H1 (cell line): ENCODE measurements around the gene WDR64. TPM values are rescaled to one million over a fixed set of nuclear protein-coding genes. Genes with fewer than 3 reads are reported as not detected.

Experiments used
- CTCF ChIA-PET: fragments of 300-600 bp; sonication (Branson Sonifier 250); formaldehyde crosslinking; loops from one replicate; lab custom pipeline; 2021; ENCODE audit not compliant: partially characterized antibody; lab: Charles Lee
- POLR2A ChIA-PET: fragments of 300-600 bp; sonication (Branson Sonifier 250); formaldehyde crosslinking; loops from one replicate; lab custom pipeline; 2021; ENCODE audit warnings: inconsistent platforms; ENCODE audit not compliant: partially characterized antibody; lab: Charles Lee
- DNase-seq, 2 experiments: peaks; one replicate each; pipeline versions ENCODE4 v3.0.0 to v3.0.0-alpha.2; 2010 to 2022; ENCODE audit warnings: low spot score in 2 of 2, low read depth in 1 of 2, mixed read lengths in 1 of 2
- FAIRE-seq: peaks from 2 replicates; lab custom pipeline; 2011; peaks lifted over from hg19 to GRCh38; lab: Jason Lieb, UNC
- H2AFZ ChIP-seq: 2 replicates; pipeline ENCODE4 v1.8.1; 2012; ENCODE audit warnings: low read length, inconsistent platforms
- H2AK5ac ChIP-seq: 2 replicates; pipeline ENCODE4 v1.6.1; 2013; ENCODE audit warnings: low read depth, low read length
- H2BK120ac ChIP-seq: replicated peaks from 2 replicates; pipeline ENCODE3; 2013; ENCODE audit warnings: low read depth, low read length, inconsistent platforms
- H2BK12ac ChIP-seq: 2 replicates; pipeline ENCODE4 v1.6.1; 2013; ENCODE audit warnings: low read depth, low read length
- H2BK15ac ChIP-seq: 2 replicates; pipeline ENCODE4 v1.6.1; 2013; ENCODE audit warnings: low read length
- H2BK20ac ChIP-seq: 2 replicates; pipeline ENCODE4 v1.6.1; 2013; ENCODE audit warnings: low read length
- H2BK5ac ChIP-seq: 2 replicates; pipeline ENCODE4 v1.6.1; 2013; ENCODE audit warnings: low read depth, low read length
- H3K14ac ChIP-seq: 2 replicates; pipeline ENCODE4 v1.6.1; 2013; ENCODE audit warnings: inconsistent platforms; ENCODE audit not compliant: insufficient read length
- H3K18ac ChIP-seq: 2 replicates; pipeline ENCODE4 v1.6.1; 2013; ENCODE audit warnings: low read length; ENCODE audit errors: extremely low read depth
- H3K23ac ChIP-seq: 2 replicates; pipeline ENCODE4 v1.6.1; 2013; ENCODE audit warnings: inconsistent platforms; ENCODE audit not compliant: insufficient read length
- H3K23me2 ChIP-seq: 2 replicates; pipeline ENCODE4 v1.6.1; 2013; ENCODE audit warnings: low read depth, low read length
- H3K27ac ChIP-seq: 2 replicates; pipeline ENCODE4 v1.6.1; 2011; ENCODE audit warnings: low read depth, low read length, inconsistent platforms
- H3K27me3 ChIP-seq, 4 experiments: replicated peaks in 1 of 4; 1 replicate in 1 of 4; 2 replicates in 3 of 4; pipeline versions ENCODE4 v1.6.1 to v1.8.1; 2011 to 2013; ENCODE audit warnings: low read length in 3 of 4, mild to moderate bottlenecking in 3 of 4, inconsistent platforms in 2 of 4, mixed read lengths in 2 of 4, moderate library complexity in 1 of 4; ENCODE audit not compliant: control insufficient read depth in 3 of 4, insufficient read depth in 3 of 4; ENCODE audit errors: extremely low read depth in 1 of 4
- H3K36me3 ChIP-seq, 4 experiments: 2 replicates each; pipeline versions ENCODE4 v1.6.1 to v1.8.1; 2011 to 2013; ENCODE audit warnings: mild to moderate bottlenecking in 4 of 4, low read length in 3 of 4, moderate library complexity in 2 of 4, control low read depth in 1 of 4, inconsistent platforms in 1 of 4; ENCODE audit not compliant: insufficient read depth in 4 of 4, control insufficient read depth in 2 of 4
- H3K4ac ChIP-seq: replicated peaks from 2 replicates; pipeline ENCODE3; 2013; ENCODE audit warnings: low read length, low read depth, mixed read lengths, inconsistent platforms; ENCODE audit not compliant: insufficient read length
- H3K4me1 ChIP-seq, 4 experiments: replicated peaks in 1 of 4; 1 replicate in 1 of 4; 2 replicates in 3 of 4; pipeline versions ENCODE4 v1.6.1 to v1.8.1; 2011 to 2013; ENCODE audit warnings: low read length in 3 of 4, inconsistent platforms in 2 of 4, mixed read lengths in 1 of 4; ENCODE audit not compliant: insufficient read depth in 4 of 4, control insufficient read depth in 3 of 4
- H3K4me2 ChIP-seq, 2 experiments: 2 replicates each; pipeline versions ENCODE4 v1.6.1 to v1.8.1; 2011 to 2013; ENCODE audit warnings: low read depth in 2 of 2, low read length in 2 of 2, control low read depth in 1 of 2, inconsistent platforms in 1 of 2, mild to moderate bottlenecking in 1 of 2; ENCODE audit not compliant: insufficient read depth in 1 of 2
- H3K4me3 ChIP-seq, 4 experiments: fragments of 200-600, 300-600 bp in 1 of 4; sonication (generic), shearing (Covaris generic), sonication (Bioruptor Twin) in 1 of 4; 2 replicates each; pipeline versions ENCODE4 v1.5.1 to v1.8.1; 2011 to 2016; ENCODE audit warnings: low read length in 4 of 4, low read depth in 3 of 4, control low read depth in 2 of 4, inconsistent platforms in 2 of 4, mild to moderate bottlenecking in 2 of 4, mixed read lengths in 1 of 4, moderate library complexity in 1 of 4; ENCODE audit not compliant: insufficient read depth in 2 of 4; ENCODE audit errors: extremely low read depth in 1 of 4
- H3K56ac ChIP-seq: replicated peaks from 2 replicates; pipeline ENCODE3; 2013; ENCODE audit warnings: low read depth, mild to moderate bottlenecking, mixed read lengths, low read length, inconsistent platforms; ENCODE audit not compliant: insufficient read length
- H3K79me1 ChIP-seq: 2 replicates; pipeline ENCODE4 v1.6.1; 2013; ENCODE audit warnings: low read depth, low read length, control low read depth
- H3K79me2 ChIP-seq, 2 experiments: 2 replicates each; pipeline versions ENCODE4 v1.6.1 to v1.8.1; 2012 to 2013; ENCODE audit warnings: low read length in 2 of 2, mild to moderate bottlenecking in 2 of 2, inconsistent platforms in 1 of 2; ENCODE audit not compliant: insufficient read depth in 2 of 2, control insufficient read depth in 1 of 2
- H3K9ac ChIP-seq, 4 experiments: replicated peaks in 1 of 4; 1 replicate in 1 of 4; 2 replicates in 3 of 4; pipeline versions ENCODE4 v1.6.1 to v1.8.1; 2011 to 2013; ENCODE audit warnings: low read depth in 3 of 4, low read length in 3 of 4, control low read depth in 2 of 4, mild to moderate bottlenecking in 2 of 4, moderate library complexity in 2 of 4, inconsistent platforms in 1 of 4; ENCODE audit errors: extremely low read depth in 1 of 4
- H3K9me3 ChIP-seq, 2 experiments: 2 replicates each; pipeline versions ENCODE4 v1.6.1 to v1.8.1; 2012 to 2013; ENCODE audit warnings: mild to moderate bottlenecking in 2 of 2, moderate library complexity in 2 of 2, control low read depth in 1 of 2, inconsistent platforms in 1 of 2, low read depth in 1 of 2, low read length in 1 of 2, mixed read lengths in 1 of 2; ENCODE audit not compliant: insufficient read depth in 2 of 2
- H4K20me1 ChIP-seq, 2 experiments: replicated peaks in 1 of 2; 2 replicates each; pipeline versions ENCODE3 to v1.8.1; 2011 to 2013; ENCODE audit warnings: inconsistent platforms in 2 of 2, low read length in 2 of 2, mild to moderate bottlenecking in 1 of 2; ENCODE audit not compliant: insufficient read depth in 2 of 2, control insufficient read depth in 1 of 2
- H4K5ac ChIP-seq: 2 replicates; pipeline ENCODE4 v1.6.1; 2013; ENCODE audit warnings: low read length, low read depth, mixed read lengths, inconsistent platforms; ENCODE audit not compliant: insufficient read length
- H4K8ac ChIP-seq: 2 replicates; pipeline ENCODE4 v1.8.0; 2013; ENCODE audit warnings: mild to moderate bottlenecking, moderate library complexity, low read length, inconsistent platforms; ENCODE audit not compliant: insufficient read depth; ENCODE audit errors: extremely low read depth
- H4K91ac ChIP-seq: replicated peaks from 2 replicates; pipeline ENCODE3; 2013; ENCODE audit warnings: low read length, mixed read lengths, inconsistent platforms; ENCODE audit not compliant: insufficient read length
- BACH1 ChIP-seq: IDR thresholded peaks from 2 replicates; pipeline ENCODE4 v1.6.1; 2012; ENCODE audit warnings: low read length, improper control_type of control experiment
- BRCA1 ChIP-seq: IDR thresholded peaks from 2 replicates; pipeline ENCODE4 v1.6.1; 2012; ENCODE audit warnings: low read depth, low read length, improper control_type of control experiment
- CREB1 ChIP-seq: IDR thresholded peaks from 2 replicates; pipeline ENCODE4 v1.6.1; 2012; ENCODE audit warnings: inconsistent platforms
- CTBP2 ChIP-seq: IDR thresholded peaks from 2 replicates; pipeline ENCODE4 v1.7.0; 2011; ENCODE audit warnings: borderline replicate concordance, mild to moderate bottlenecking, moderate library complexity, mixed read lengths, low read length; ENCODE audit not compliant: insufficient read depth, insufficient read length
- GTF2F1 ChIP-seq: IDR thresholded peaks from 2 replicates; pipeline ENCODE4 v1.6.1; 2012; ENCODE audit warnings: low read depth, low read length, improper control_type of control experiment, borderline replicate concordance
- HDAC2 ChIP-seq, 2 experiments: fragments of 300-600 bp in 1 of 2; sonication (generic) in 1 of 2; IDR thresholded peaks; 2 replicates each; pipeline ENCODE4 v1.6.1; 2011 to 2012; ENCODE audit warnings: low read depth in 2 of 2, low read length in 2 of 2, mild to moderate bottlenecking in 2 of 2, moderate library complexity in 2 of 2, borderline replicate concordance in 1 of 2, inconsistent platforms in 1 of 2
- JUN ChIP-seq: IDR thresholded peaks from 2 replicates; pipeline ENCODE4 v1.6.1; 2011; ENCODE audit warnings: low read depth, mild to moderate bottlenecking, improper control_type of control experiment, low read length
- KDM5A ChIP-seq: fragments of 200-600 bp; IDR thresholded peaks from 2 replicates; pipeline ENCODE4 v1.7.1; 2012; ENCODE audit warnings: mild to moderate bottlenecking, low read length, inconsistent platforms, mixed read lengths
- POLR2A ChIP-seq, 2 experiments: IDR thresholded peaks; 1 replicate in 1 of 2; 2 replicates in 1 of 2; pipeline ENCODE4 v1.6.1; 2011; ENCODE audit warnings: low read depth in 2 of 2, low read length in 2 of 2, mild to moderate bottlenecking in 2 of 2; ENCODE audit errors: control extremely low read depth in 1 of 2
- RFX5 ChIP-seq: IDR thresholded peaks from 2 replicates; pipeline ENCODE4 v1.6.1; 2011; ENCODE audit warnings: low read depth, low read length, improper control_type of control experiment, borderline replicate concordance
- SIRT6 ChIP-seq: IDR thresholded peaks from one replicate; pipeline ENCODE4 v1.7.1; 2012; ENCODE audit warnings: low read length, inconsistent platforms
- SIX5 ChIP-seq: IDR thresholded peaks from 2 replicates; pipeline ENCODE4 v1.6.1; 2011; ENCODE audit warnings: mild to moderate bottlenecking, low read depth, low read length
- SP2 ChIP-seq: IDR thresholded peaks from 2 replicates; pipeline ENCODE4 v1.6.1; 2012; ENCODE audit warnings: mild to moderate bottlenecking, low read length, inconsistent platforms
- TEAD4 ChIP-seq: IDR thresholded peaks from 2 replicates; pipeline ENCODE4 v1.6.1; 2012; ENCODE audit warnings: low read depth, low read length, inconsistent platforms, mixed read lengths
- USF2 ChIP-seq: IDR thresholded peaks from 2 replicates; pipeline ENCODE4 v1.6.1; 2011; ENCODE audit warnings: low read length, improper control_type of control experiment
- WGBS, 2 experiments: shearing (Covaris generic) in 1 of 2; methylation state at CpG; one replicate each; pipeline versions ENCODE4 v1.1.6 to v1.1.7; 2013 to 2015; ENCODE audit warnings: low lambda C conversion rate in 2 of 2, mixed read lengths in 2 of 2, inconsistent platforms in 1 of 2, low coverage in 1 of 2, missing lambda C conversion rate in 1 of 2; ENCODE audit not compliant: insufficient replicate concordance in 2 of 2, insufficient coverage in 1 of 2, insufficient read length in 1 of 2; ENCODE audit errors: extremely low coverage in 1 of 2, missing lambda C conversion rate in 1 of 2; 5-methylcytosine and 5-hydroxymethylcytosine counted together
- polyA plus RNA-seq, 7 experiments: library from polyadenylated mRNA; depleted of rRNA in 3 of 7; stranded (reverse) in 5 of 7; unstranded in 2 of 7; fragments of >200 nt in 5 of 7; fragments of 200-250 nt in 2 of 7; gene quantifications; 1 replicate in 5 of 7; 2 replicates in 1 of 7; 4 replicates in 1 of 7; pipeline versions ENCODE4 v1.2.1 to v1.2.3, GENCODE V29; 2011 to 2013; ENCODE audit warnings: missing spikeins in 2 of 7, mixed read lengths in 2 of 7
- total RNA-seq: library from RNA; stranded (reverse); fragmentation: NEBNext Ultra II Directional; extraction: Animal tissue kit (Norgen Biotek cat#: 25700); gene quantifications from 2 replicates; pipeline ENCODE4 v1.2.1, GENCODE V29; 2021

Gene WDR64
- total and polyA plus RNA-seq, 2 of the 8 experiments (the other 6 are each of a cell fraction or from before 2014, with no cell fraction given): 0.02 TPM; not detected in 1

GRCh38 chr1:241772932-241773500, 120.9 kb downstream of the WDR64 start:
- H2BK20ac ChIP-seq: no peak overlapping the region
- H4K20me1 ChIP-seq: no peaks in the 10 kb centered on the region
- H3K9ac ChIP-seq: no peak overlapping the region
- no peaks in the 10 kb centered on the region for H3K4me1 ChIP-seq
- POLR2A ChIA-PET: no interaction called here
- no peak overlapping the region for H4K5ac ChIP-seq
- H3K27me3 ChIP-seq: no peaks in the 10 kb centered on the region
- no peak overlapping the region for H2AK5ac ChIP-seq
- H4K91ac ChIP-seq: no peak overlapping the region
- WGBS, 2 experiments: 93% methylated on average over 4 of the region's 4 CpGs; no CpG with 5 or more reads in 1 of the 2 experiments
- H3K27ac ChIP-seq: no peak overlapping the region
- H3K4ac ChIP-seq: no peak overlapping the region
- no peaks in the 10 kb centered on the region for H3K79me2 ChIP-seq
- H3K36me3 ChIP-seq: no peaks in the 10 kb centered on the region
- no peak overlapping the region for H2BK12ac ChIP-seq
- no peaks in the 10 kb centered on the region for H3K23me2 ChIP-seq
- no peak overlapping the region for H3K14ac ChIP-seq
- CTCF ChIA-PET: no interaction called here
- H2BK120ac ChIP-seq: no peak overlapping the region
- no peak overlapping the region for H3K18ac ChIP-seq
- H4K8ac ChIP-seq: no peak overlapping the region
- no peak overlapping the region for H2BK5ac ChIP-seq
- DNase-seq (no peak), FAIRE-seq (no peak)
- H3K9me3 ChIP-seq: no peaks in the 10 kb centered on the region
- H3K4me2 ChIP-seq: no peak overlapping the region
- no peak overlapping the region for H3K23ac ChIP-seq
- H2BK15ac ChIP-seq: no peak overlapping the region
- H3K79me1 ChIP-seq: no peaks in the 10 kb centered on the region
- H2AFZ ChIP-seq: no peak overlapping the region
- no peak overlapping the region for H3K56ac ChIP-seq
- H3K4me3 ChIP-seq: no peak overlapping the region
- no peak for TF ChIP-seq CTBP2
- no peak for TF ChIP-seq BACH1
- no peak for TF ChIP-seq SP2
- TF ChIP-seq USF2: no peak
- no peak for TF ChIP-seq HDAC2 (IDR thresholded peaks at IDR 0.05; ENCODE audit: borderline replicate concordance in 1 of 2, low read depth in 2 of 2, low read length in 2 of 2)
- TF ChIP-seq TEAD4: no peak
- TF ChIP-seq GTF2F1: no peak
- no peak for TF ChIP-seq POLR2A (IDR thresholded peaks at IDR 0.05; ENCODE audit: control extremely low read depth in 1 of 2, low read depth in 2 of 2, low read length in 2 of 2)
- no peak for TF ChIP-seq CREB1
- no peak for TF ChIP-seq JUN
- no peak for TF ChIP-seq BRCA1
- no peak for TF ChIP-seq SIX5
- no peak for TF ChIP-seq SIRT6
- TF ChIP-seq RFX5: no peak
- no peak for TF ChIP-seq KDM5A
